ENCODE results near the gene R3HCC1L.

DNA sequence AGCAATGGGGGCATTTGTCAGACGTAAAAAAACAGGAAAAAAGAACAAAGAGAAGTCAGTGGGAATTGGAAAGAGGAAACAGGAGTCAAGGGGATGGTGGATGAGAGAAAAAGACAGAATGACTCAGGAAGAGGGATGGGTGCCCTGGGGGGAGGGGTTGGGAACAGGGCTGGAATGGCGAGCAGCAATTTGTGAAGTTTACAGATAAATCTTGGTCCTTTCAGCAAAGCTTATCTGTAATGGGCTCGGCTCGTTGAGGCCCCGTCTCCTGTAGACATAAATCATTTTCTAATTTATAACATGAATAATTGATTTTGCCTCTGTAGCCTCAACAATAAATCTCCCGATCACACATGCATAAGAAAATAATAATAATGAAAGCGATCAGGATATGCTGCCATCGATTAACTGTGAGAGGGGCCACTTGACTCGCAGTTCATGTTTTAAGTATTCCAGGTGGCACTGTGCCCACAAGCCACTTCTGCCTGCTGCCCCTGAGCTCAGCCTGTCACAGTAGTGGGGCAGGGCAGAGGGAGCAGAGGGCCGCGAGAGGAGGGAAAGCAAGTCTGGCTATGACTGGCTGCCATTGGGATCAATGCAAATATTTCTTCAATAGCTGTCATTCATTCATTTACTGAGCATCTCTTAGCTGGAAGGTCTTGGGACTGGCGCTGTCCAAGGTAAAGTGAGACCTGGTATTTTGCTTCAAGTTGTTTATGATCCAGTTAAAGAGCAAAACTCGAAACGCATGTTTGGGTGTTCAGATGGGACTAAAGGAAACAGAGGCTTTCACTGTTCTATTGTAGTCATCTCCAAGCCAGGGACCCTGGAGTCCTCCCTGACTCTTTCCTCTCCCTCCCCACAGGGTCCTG lies 47.4 kb upstream of the R3HCC1L start:
- no peak for TF ChIP-seq POLR2A (IDR thresholded peaks at IDR 0.05; ENCODE audit: low read length)
- TF ChIP-seq GATA1 (IDR thresholded peaks at IDR 0.05; ENCODE audit: low read depth, low read length): no peak

Data from erythroblast (primary cell).